HG02852 (cell line): ENCODE data around the gene SLC12A4.

ENCODE experiments used
- ATAC-seq: cut with Tn5 transposase; IDR thresholded peaks from one replicate; pipeline ENCODE4 v1.9.1; 2021; ENCODE audit warnings: mild to moderate bottlenecking, moderate library complexity; ENCODE audit not compliant: unreplicated experiment

The SLC12A4 gene

DNA sequence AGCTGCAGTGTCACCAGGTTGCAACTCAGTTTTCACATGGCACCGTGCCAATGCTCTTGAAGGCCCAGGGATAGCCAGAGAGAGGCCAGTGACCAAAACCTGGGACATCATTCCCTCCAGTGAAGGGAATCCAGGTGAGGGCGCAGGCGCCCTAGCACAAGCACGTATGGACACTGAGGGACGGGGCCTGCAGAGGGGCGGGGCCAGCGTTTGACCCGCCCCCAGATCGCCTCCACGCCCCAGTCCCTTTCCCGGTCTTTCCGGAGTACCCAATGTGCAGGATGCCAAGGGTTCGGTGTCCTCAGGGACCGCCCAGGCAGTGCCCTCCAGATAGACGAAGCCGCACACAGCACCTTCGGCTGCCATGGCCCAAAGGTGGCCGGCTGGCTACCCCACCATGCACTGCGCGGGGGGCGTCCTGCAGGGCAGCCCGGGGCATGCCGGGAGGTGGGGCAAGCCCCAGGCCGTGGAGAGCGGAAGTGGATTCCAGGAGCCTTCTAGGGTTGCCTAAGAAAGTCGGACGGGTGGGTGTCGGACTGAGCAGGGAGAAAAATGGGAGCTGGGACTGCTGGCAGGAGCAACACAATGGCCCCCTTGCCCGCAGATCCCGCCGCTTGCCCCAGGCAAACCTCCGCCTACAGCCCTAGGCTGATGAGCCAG is 4.6 kb downstream of the SLC12A4 start:
- ATAC-seq, result no peak

DNA sequence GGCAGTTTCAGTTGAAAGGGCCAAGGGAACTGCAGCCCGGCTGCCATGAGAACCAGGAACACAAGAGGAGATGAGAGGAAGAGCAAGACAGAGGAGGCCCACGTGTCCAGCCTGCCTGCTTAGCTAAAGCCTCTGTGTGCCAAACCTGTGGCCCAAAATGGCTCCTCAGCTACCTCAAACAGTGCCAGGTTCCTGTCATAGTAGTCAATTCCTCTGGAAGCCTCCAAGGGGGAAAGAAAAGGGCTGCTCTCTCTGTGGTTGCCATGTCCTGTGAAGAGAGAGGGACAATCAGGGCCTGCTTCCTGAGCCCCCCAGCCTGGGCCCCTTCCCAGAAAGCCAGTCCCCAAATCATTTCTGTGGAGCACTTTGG is 5.2 kb downstream of the SLC12A4 start:
- no peak for ATAC-seq

DNA sequence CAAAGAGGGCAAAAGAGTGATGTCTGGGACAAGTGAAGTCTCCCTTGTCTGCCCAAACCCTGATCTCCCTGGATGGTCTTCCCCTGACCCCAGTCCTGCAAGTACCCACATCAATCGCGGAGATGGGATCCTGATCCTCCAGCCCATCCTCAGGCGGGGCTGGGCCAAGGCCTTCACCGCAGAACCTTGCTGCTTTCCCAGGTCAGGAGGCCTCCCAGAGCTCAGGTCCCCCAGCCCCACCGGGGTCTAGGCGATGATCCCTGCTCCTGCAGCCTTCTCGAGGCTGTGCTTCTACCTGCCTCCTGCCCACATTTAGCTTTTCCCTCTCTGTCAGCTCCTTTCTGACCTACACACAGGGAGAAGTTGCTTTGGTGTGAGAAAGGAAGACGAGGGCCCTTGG is 6.3 kb downstream of the SLC12A4 start:
- ATAC-seq, result no peak

DNA sequence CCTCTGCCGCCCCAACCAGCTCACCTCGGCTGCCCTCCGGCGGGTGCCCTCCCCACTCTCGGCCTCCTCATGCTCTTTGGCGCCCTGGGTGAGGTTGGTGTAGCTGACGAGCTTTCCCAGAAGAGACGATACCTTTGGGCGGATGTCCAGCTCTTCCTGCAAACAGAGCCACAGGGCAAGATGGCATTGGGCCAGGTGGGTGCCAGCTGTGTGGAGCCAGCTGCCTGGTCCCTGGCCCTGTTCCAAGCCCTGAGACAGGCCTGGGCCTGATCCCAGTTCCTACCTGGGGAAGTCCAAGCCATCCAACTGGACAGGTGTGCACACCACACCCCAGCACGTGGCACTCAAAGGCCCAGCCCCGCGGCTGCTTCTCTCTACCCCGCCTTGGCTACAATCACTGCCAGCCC is 6.9 kb downstream of the SLC12A4 start:
- ATAC-seq, result no peak

DNA sequence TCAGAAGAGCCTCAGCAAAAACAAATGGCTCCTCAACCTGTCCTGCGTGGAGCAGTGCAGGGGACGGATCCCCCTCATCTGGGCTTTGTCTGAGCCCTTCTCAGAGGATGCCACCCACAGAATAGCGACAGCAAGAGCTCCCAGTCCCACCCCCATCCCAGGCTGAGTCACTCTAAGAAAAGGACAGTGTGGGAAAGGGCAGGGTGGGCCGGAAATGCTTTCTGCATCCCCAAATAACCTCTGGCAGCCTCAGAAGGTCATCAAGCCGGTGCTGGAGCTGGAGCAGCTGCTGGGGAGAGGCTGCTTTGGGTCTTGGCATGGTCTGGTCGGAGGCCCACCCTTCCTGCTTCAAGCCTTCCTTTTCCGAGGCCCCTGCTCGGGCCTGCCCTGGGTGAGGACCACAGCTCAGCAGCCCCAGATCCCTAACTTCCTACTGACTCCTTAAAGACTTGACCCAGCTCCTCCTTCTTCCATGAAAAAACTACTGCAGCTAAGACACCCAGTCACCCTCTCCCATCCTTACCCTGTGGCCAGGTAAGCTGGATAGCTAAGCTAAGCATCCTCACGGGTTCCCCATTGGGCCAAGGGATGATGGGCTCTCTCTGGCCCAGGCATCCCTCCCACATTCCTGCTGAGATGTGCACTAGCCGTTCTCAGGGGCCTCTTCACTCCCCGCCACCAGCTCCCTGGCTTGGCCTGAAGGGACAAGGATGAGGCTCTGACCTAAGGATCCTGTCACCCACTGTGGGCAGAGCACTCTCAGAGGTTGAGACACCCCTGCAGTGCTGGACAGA is 8.7 kb downstream of the SLC12A4 start:
- ATAC-seq, result no peak

DNA sequence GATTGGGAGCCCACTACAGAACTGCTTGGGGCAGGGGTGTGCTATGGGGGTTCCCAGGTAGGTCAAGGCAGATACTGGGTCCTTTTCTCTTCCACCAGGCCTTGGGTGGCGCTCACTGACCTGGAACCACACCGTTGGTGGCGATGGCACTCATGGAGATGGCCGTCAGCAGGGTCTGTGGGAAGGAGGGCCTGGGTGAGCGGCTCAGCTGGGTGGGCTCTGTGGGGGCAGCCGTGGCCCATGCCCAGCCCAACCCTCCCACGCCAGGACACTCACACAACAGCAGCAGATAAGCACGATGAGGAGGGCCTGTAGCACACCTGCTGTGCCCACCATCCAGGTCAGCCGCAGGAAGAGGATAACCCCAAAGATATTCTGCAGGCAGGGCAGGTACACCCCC is 10.8 kb downstream of the SLC12A4 start:
- ATAC-seq, result no peak

GRCh38 chr16:67954421-67955196 is 13.8 kb downstream of the SLC12A4 start:
- ATAC-seq, result no peak

- no peak for ATAC-seq
These were observed 14.6 kb downstream of the SLC12A4 start for GRCh38 chr16:67953641-67954375.

DNA sequence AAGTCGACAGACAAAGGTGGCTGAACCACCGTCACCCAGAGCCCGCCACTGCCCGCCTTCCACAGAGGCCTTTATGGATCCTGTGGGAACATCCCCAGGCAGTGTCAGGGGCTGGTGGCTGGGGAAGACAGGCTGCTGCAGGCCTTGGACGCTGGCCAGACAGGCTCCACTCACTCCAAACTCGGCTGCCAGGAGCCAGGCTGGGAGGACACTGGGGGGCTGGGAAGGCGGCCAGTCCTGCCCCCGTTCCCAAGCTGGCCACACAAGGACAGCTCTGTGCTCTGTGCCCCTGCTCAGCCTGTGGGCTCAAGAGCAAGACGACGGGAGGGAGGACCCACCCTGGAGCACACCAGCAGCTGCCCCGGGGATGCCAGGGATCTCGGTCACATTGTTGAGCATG is 17.0 kb downstream of the SLC12A4 start:
- no peak for ATAC-seq

GRCh38 chr16:67950335-67950843 is 18.0 kb downstream of the SLC12A4 start:
- ATAC-seq, result no peak

DNA sequence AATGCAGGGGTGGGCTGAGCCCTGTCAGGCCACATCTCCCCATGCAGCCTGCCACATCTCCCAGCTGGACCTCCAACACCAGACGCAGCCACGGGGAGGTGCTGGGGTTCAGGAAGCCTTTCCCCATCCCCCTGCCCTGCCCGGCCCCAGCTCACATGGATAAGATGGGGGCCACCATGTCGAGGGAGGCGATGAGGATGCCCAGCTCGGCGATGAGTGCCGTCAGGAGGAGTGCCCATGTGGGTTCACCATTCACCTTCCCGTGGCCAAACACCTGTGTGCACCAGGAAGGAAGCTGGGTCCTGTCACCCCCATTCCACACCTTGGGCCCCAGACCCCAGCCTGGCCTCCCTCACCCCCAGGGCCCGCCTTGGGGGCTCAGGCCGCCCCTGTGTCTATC is 18.8 kb downstream of the SLC12A4 start:
- ATAC-seq, result no peak

DNA sequence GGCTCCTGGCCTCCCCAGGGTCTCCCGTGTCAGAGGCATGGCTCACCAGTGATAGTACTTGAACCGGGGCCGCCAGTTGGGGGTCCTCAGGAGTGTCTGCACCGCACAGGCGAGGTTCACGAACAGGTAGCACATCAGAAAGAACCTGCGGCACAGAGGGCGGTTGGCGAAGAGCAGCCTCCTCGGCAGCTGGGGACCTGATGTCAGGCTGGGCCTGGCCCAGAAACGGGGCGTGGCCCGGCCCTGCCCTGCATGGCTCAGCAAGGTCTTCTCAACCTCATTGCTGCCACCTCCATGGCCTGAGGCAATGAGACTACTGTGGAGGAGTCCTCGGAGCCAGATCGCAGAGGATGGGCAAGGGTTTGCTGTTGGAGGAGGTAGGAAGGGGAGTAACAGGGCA is 20.4 kb downstream of the SLC12A4 start:
- ATAC-seq, result no peak

- ATAC-seq, result no peak
These were observed 21.4 kb downstream of the SLC12A4 start for GRCh38 chr16:67946966-67947558.

GRCh38 chr16:67946128-67946569 is 22.3 kb downstream of the SLC12A4 start:
- no peak for ATAC-seq

DNA sequence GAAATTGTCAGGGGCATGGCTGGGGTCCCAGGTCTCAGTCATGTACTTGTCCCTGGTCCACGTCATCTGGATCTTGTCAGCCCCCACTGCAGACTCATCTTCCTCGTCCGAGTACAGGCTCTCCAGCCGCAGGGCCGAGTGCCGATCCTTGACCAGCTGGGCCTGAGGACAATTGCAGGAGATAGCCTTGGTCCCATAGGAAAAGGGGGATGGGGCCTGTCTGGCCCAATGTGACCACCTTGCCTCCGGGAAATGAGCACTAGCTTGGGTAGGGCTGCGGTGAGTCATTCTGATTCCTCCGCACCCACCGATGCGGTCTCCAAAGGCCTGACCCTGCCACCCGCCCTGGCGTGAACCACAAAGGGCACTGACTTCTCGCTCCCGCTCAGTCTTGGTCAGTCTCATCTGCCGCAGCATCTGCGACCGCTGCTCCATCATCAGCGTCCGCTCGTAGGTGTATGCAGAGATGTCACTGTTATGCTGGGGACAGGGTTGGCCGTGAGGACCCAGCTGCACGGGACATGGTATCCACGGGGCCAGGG is 23.0 kb downstream of the SLC12A4 start:
- ATAC-seq, result no peak

GRCh38 chr16:67944690-67945391 is 23.6 kb downstream of the SLC12A4 start:
- ATAC-seq, result no peak

DNA sequence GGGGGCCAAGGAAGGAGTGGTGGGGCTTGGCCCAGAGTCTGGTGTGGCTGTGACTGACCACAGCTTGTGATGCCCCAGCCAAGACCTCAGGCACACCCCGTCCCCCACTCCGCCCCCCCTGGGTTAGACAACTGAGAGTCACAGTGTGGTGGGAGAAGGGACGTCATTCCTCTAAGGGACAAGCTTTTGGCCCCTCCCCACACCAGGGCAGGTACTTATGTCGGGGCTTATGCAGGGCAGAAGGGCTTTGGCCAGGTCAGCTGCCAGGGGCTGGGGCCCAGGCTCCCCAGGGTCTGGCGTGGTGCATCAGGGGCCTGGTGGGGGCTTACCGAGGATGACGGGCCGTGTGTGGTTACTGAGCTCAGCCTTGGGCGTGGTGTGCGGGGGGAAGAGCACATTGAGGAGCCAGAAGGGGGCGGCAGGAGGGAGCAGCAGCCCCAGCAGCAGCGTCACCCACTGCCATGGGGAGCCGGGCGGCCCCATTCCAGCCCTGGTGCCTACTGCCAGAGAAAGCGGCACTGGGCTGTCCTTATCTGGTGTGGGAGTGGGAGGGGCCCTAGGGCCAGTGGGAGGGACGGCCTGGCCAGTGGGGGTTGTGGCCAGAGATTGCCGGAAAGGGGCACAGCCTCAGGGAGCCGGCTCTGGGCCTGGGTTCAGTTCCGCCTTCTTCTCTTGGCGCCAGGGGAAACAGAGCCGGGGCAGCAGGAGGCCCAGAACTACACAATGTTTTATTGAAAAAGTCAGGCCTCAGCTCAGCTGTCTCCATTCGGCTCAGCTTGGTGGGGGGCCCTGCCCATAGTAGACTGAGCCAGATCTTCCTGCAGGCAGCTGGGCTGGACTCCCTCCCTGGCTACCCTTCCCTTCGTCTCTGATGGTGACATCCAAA is 24.6 kb downstream of the SLC12A4 start, which contains the start of gene LCAT:
TSS of gene LCAT (minus strand) at position 502 of the 886 bp plus-strand sequence. CDS start at position 483, 19 bp downstream.
- ATAC-seq, result no peak

- no peak for ATAC-seq
These were observed 25.2 kb downstream of the SLC12A4 start for GRCh38 chr16:67943256-67943618.
